GM12878 (cell line): ENCODE results near the gene NAB1. TPM values are rescaled to one million over a fixed set of nuclear protein-coding genes. Genes with fewer than 3 reads are reported as not detected.

Source experiments
- ATAC-seq: fragments of 200-7000 bp; cut with Tn5 transposase; 3 replicates; pipeline ENCODE4 v1.9.1; 2020; ENCODE audit warnings: mild to moderate bottlenecking, moderate library complexity
- BruUV-seq: library from RNA; stranded (reverse); fragments of 400-500 nt; replicated peaks from 2 replicates; lab custom pipeline; 2021; lab: Mats Ljungman, UMichigan
- CTCF ChIA-PET: fragments of 300-600 bp; sonication (Branson Sonifier 250); formaldehyde crosslinking; extraction: SDS; loops from one replicate; lab custom pipeline; 2021; ENCODE audit warnings: inconsistent platforms; lab: Yijun Ruan, JAX
- POLR2A ChIA-PET: fragments of 350-600 bp; formaldehyde crosslinking; extraction: SDS; loops from one replicate; lab custom pipeline; 2021; ENCODE audit warnings: inconsistent platforms; lab: Charles Lee
- RAD21 ChIA-PET: fragments of 300-600 bp; sonication (Branson Sonifier 250); formaldehyde crosslinking; loops from one replicate; lab custom pipeline; 2023; ENCODE audit warnings: antibody characterized with exemption; ENCODE audit not compliant: unreplicated experiment; lab: Charles Lee
- SMC1A ChIA-PET: fragments of 300-600 bp; sonication (Branson Sonifier 250); formaldehyde crosslinking; loops from one replicate; lab custom pipeline; 2023; ENCODE audit not compliant: unreplicated experiment, uncharacterized antibody; lab: Charles Lee
- DNase-seq: peaks from one replicate; pipeline ENCODE4 v3.0.0-alpha.2; 2011; ENCODE audit warnings: low read depth, low spot score
- FAIRE-seq: peaks from 3 replicates; lab custom pipeline; 2011; peaks lifted over from hg19 to GRCh38; lab: Jason Lieb, UNC
- H2AFZ ChIP-seq: 2 replicates; pipeline ENCODE4 v1.6.0; 2011; ENCODE audit warnings: low read depth, low read length, control low read depth; ENCODE audit not compliant: control insufficient read depth
- H3K27ac ChIP-seq: 2 replicates; pipeline ENCODE4 v1.5.1; 2011; ENCODE audit warnings: control low read depth; ENCODE audit not compliant: control insufficient read depth, insufficient read depth
- H3K27me3 ChIP-seq, 2 experiments: replicated peaks in 1 of 2; 2 replicates each; pipeline versions ENCODE4 v1.6.0 to v1.6.1; 2011; ENCODE audit warnings: low read length in 1 of 2; ENCODE audit not compliant: control insufficient read depth in 2 of 2, insufficient read depth in 2 of 2
- H3K36me3 ChIP-seq, 2 experiments: 2 replicates each; pipeline ENCODE4 v1.5.1; 2011; ENCODE audit warnings: low read length in 1 of 2; ENCODE audit not compliant: control insufficient read depth in 2 of 2, insufficient read depth in 2 of 2
- H3K4me1 ChIP-seq: 2 replicates; pipeline ENCODE4 v1.6.1; 2011; ENCODE audit warnings: mild to moderate bottlenecking, low read length, moderate library complexity, mixed read lengths; ENCODE audit not compliant: control insufficient read depth, insufficient read depth
- H3K4me2 ChIP-seq: 2 replicates; pipeline ENCODE4 v1.6.0; 2011; ENCODE audit warnings: control low read depth; ENCODE audit not compliant: control insufficient read depth, insufficient read depth
- H3K4me3 ChIP-seq: fragments of 200-600 bp; sonication (generic); 2 replicates; pipeline ENCODE4 v1.5.1; 2016
- H3K79me2 ChIP-seq: 2 replicates; pipeline ENCODE4 v1.6.0; 2011; ENCODE audit warnings: low read length; ENCODE audit not compliant: control insufficient read depth, insufficient read depth
- H3K9ac ChIP-seq: 2 replicates; pipeline ENCODE4 v1.8.0; 2011; ENCODE audit warnings: low read length, control low read depth, mixed read lengths; ENCODE audit not compliant: control insufficient read depth, insufficient read depth
- H3K9me3 ChIP-seq: replicated peaks from 3 replicates; pipeline ENCODE4 v1.5.1; 2011; ENCODE audit warnings: mild to moderate bottlenecking, low read length; ENCODE audit not compliant: control insufficient read depth, insufficient read depth
- H4K20me1 ChIP-seq: 2 replicates; pipeline ENCODE4 v1.6.0; 2011; ENCODE audit not compliant: control insufficient read depth, insufficient read depth
- EGR1 ChIP-seq, 2 experiments: IDR thresholded peaks; 1 replicate in 1 of 2; 2 replicates in 1 of 2; pipeline ENCODE4 v1.6.1; 2011 to 2012; ENCODE audit warnings: low read depth in 2 of 2, low read length in 2 of 2, borderline replicate concordance in 1 of 2, mild to moderate bottlenecking in 1 of 2, moderate library complexity in 1 of 2
- ETV6 ChIP-seq, 2 experiments: fragments of 450-650 bp in 1 of 2; IDR thresholded peaks in 1 of 2; conservative IDR thresholded peaks in 1 of 2; 2 replicates each; pipeline ENCODE4 v1.6.1; 2014; ENCODE audit warnings: antibody characterized with exemption in 1 of 2, borderline replicate concordance in 1 of 2, low read depth in 1 of 2, mild to moderate bottlenecking in 1 of 2, moderate library complexity in 1 of 2
- MXI1 ChIP-seq: fragments of 150-350 bp; IDR thresholded peaks from 2 replicates; pipeline ENCODE4 v1.6.1; 2011; ENCODE audit warnings: low read depth, mild to moderate bottlenecking, inconsistent platforms, low read length, improper control_type of control experiment
- STAT1 ChIP-seq: fragments of 450-650 bp; conservative IDR thresholded peaks from 2 replicates; pipeline ENCODE4 v1.6.1; 2014; ENCODE audit warnings: antibody characterized with exemption, mild to moderate bottlenecking
- ZBTB4 ChIP-seq: fragments of 450-650 bp; formaldehyde crosslinking; IDR thresholded peaks from 2 replicates; pipeline ENCODE4 v1.4.0; 2022; ENCODE audit warnings: mild to moderate bottlenecking, moderate library complexity
- WGBS: methylation state at CpG from one replicate; pipeline ENCODE4 v1.1.6; 2016; ENCODE audit warnings: low lambda C conversion rate; ENCODE audit not compliant: insufficient replicate concordance, insufficient coverage; ENCODE audit errors: missing lambda C conversion rate; 5-methylcytosine and 5-hydroxymethylcytosine counted together
- in situ Hi-C: fragments of 300-500 bp; cut with MboI; formaldehyde crosslinking; loops from 9 replicates; pipeline ENCODE4 v1.14.3; 2018; ENCODE audit warnings: mixed read lengths
- intact Hi-C: fragments of 100-400 bp; cut with micrococcal nuclease; formaldehyde crosslinking; loops from one replicate; pipeline ENCODE4 v1.14.2; 2022; ENCODE audit not compliant: unreplicated experiment
- polyA plus RNA-seq, 11 experiments: library from polyadenylated mRNA; depleted of rRNA in 4 of 11; unstranded in 6 of 11; stranded (reverse) in 5 of 11; fragments of >200 nt; fragmentation: Nextera tagmentation in 4 of 11; fragmentation: Illumina TruSeq in 1 of 11; extraction: Ambion mirVana in 4 of 11; extraction: Trizol in 1 of 11; gene quantifications; 1 replicate in 1 of 11; 2 replicates in 10 of 11; pipeline versions ENCODE4 v1.2.1 to v1.2.3, GENCODE V29; 2011 to 2016; ENCODE audit warnings: inconsistent platforms in 2 of 11, missing spikeins in 2 of 11, low read depth in 1 of 11
- total RNA-seq, 4 experiments: library from RNA; depleted of rRNA in 3 of 4; stranded (reverse); fragments of >200 nt in 3 of 4; fragmentation: Illumina TruSeq in 1 of 4; extraction: Trizol in 1 of 4; gene quantifications; 2 replicates each; pipeline versions ENCODE4 v1.2.1 to v1.2.3, GENCODE V29; 2013 to 2021

NAB1 gene
- total and polyA plus RNA-seq, 10 of the 15 experiments (the other 5 are each of a cell fraction or from before 2014, with no cell fraction given): 4.5 to 39.6 (median 23.0) TPM

- TF ChIP-seq ZBTB4 (CRISPR knock-in tag) (no peak), ETV6 (conservative IDR thresholded peaks at IDR 0.05 in 1 of 2, IDR thresholded peaks at IDR 0.05 in 1 of 2; ENCODE audit: borderline replicate concordance in 1 of 2, low read depth in 1 of 2) (no peak)
These were observed 48.5 kb downstream of the NAB1 start (continued) for GRCh38 chr2:190697421-190697820.

GRCh38 chr2:190698895-190699294 is 50.0 kb downstream of the NAB1 start:
- RAD21 ChIA-PET: interaction anchor here (1.9 to 10.1 kb wide), 3 partner anchors 10 to 21 kb away, joined by 4 to 178 read pairs (median 62); no protein-coding TSS in a partner anchor
- 97% methylated on average over 5 of the region's 5 CpGs for WGBS
- H3K4me2 ChIP-seq: no peak overlapping the region
- POLR2A ChIA-PET: interaction anchor here (0.6 to 2.3 kb wide), 2 partner anchors 20 to 281 kb away, joined by 3 to 10 read pairs; no protein-coding TSS in a partner anchor
- H3K4me1 ChIP-seq: peaks cover 25% of the 10 kb centered on the region
- intact Hi-C loops (no loop called here), in situ Hi-C loops (no loop called here)
- DNase-seq (no peak), FAIRE-seq (no peak), ATAC-seq (no peak)
- SMC1A ChIA-PET: interaction anchor here (1.9 to 19.8 kb wide), 4 partner anchors 10 to 82 kb away, joined by 4 to 385 read pairs (median 78); no protein-coding TSS in a partner anchor
- TF ChIP-seq STAT1 (no peak), EGR1 (IDR thresholded peaks at IDR 0.05; ENCODE audit: borderline replicate concordance in 1 of 2, low read depth in 2 of 2, low read length in 2 of 2) (no peak), MXI1 (no peak)
- CTCF ChIA-PET: interaction anchor here (0.7 to 19.0 kb wide), 2 partner anchors 11 to 19 kb away, joined by 3 to 283 read pairs; no protein-coding TSS in a partner anchor
- no TSS peak for BruUV-seq
- no peaks in the 10 kb centered on the region for H3K79me2 ChIP-seq
- no peak overlapping the region for H3K4me3 ChIP-seq
- H2AFZ ChIP-seq: no peak overlapping the region
- no peaks in the 10 kb centered on the region for H3K9me3 ChIP-seq
- H3K27me3 ChIP-seq: no peaks in the 10 kb centered on the region
- H3K36me3 ChIP-seq: no peaks in the 10 kb centered on the region
- H3K9ac ChIP-seq: no peak overlapping the region
- no peaks in the 10 kb centered on the region for H4K20me1 ChIP-seq
- no peak overlapping the region for H3K27ac ChIP-seq
